Fibroblast of lung (primary cell): ENCODE data around the gene SENP8. TPM values are rescaled to one million over a fixed set of nuclear protein-coding genes. Genes with fewer than 3 reads are reported as not detected.

Experiments
- DNase-seq, 2 donors: peaks; one replicate each; pipeline versions ENCODE4 v3.0.0 to v3.0.0-alpha.2; 2010; ENCODE audit warnings: low read depth in 2 of 2
- H2AFZ ChIP-seq: 2 replicates; pipeline ENCODE4 v1.5.1; 2012; ENCODE audit warnings: low read length, control low read depth, inconsistent platforms
- H3K27ac ChIP-seq: 2 replicates; pipeline ENCODE4 v1.5.1; 2011; ENCODE audit warnings: low read length, control low read depth; ENCODE audit not compliant: insufficient read depth
- H3K27me3 ChIP-seq: 2 replicates; pipeline ENCODE4 v1.5.1; 2011; ENCODE audit warnings: mild to moderate bottlenecking, low read length; ENCODE audit not compliant: control insufficient read depth, insufficient read depth
- H3K36me3 ChIP-seq: 2 replicates; pipeline ENCODE4 v1.5.1; 2011; ENCODE audit warnings: low read length; ENCODE audit not compliant: control insufficient read depth, insufficient read depth
- H3K4me1 ChIP-seq: 2 replicates; pipeline ENCODE4 v1.5.1; 2011; ENCODE audit warnings: low read length; ENCODE audit not compliant: control insufficient read depth, insufficient read depth; ENCODE audit errors: extremely low read depth
- H3K4me2 ChIP-seq: 2 replicates; pipeline ENCODE4 v1.5.1; 2011; ENCODE audit warnings: low read length, control low read depth; ENCODE audit not compliant: insufficient read depth; ENCODE audit errors: extremely low read depth
- H3K4me3 ChIP-seq, 4 experiments: fragments of 200-600 bp in 1 of 4; sonication (generic) in 1 of 4; replicated peaks in 1 of 4; 2 replicates each; pipeline ENCODE4 v1.5.1; 2011 to 2016; ENCODE audit warnings: low read length in 4 of 4, low read depth in 3 of 4, mild to moderate bottlenecking in 3 of 4, control low read depth in 2 of 4, inconsistent platforms in 1 of 4, mixed read lengths in 1 of 4; ENCODE audit not compliant: insufficient read depth in 1 of 4; ENCODE audit errors: control extremely low read depth in 1 of 4
- H3K79me2 ChIP-seq: 2 replicates; pipeline ENCODE4 v1.5.1; 2012; ENCODE audit warnings: mild to moderate bottlenecking, low read length, inconsistent platforms; ENCODE audit not compliant: control insufficient read depth, insufficient read depth
- H3K9ac ChIP-seq: 2 replicates; pipeline ENCODE4 v1.5.1; 2011; ENCODE audit warnings: mild to moderate bottlenecking, low read length, control low read depth; ENCODE audit not compliant: insufficient read depth
- H3K9me3 ChIP-seq: 2 replicates; pipeline ENCODE4 v1.5.1; 2012; ENCODE audit warnings: low read depth, low read length; ENCODE audit not compliant: control insufficient read depth, insufficient read depth
- H4K20me1 ChIP-seq: 2 replicates; pipeline ENCODE4 v1.5.1; 2011; ENCODE audit warnings: low read length; ENCODE audit not compliant: control insufficient read depth, insufficient read depth; ENCODE audit errors: extremely low read depth
- CTCF ChIP-seq, 2 donors: IDR thresholded peaks in 1 of 2; conservative IDR thresholded peaks in 1 of 2; 1 replicate in 1 of 2; 2 replicates in 1 of 2; pipeline ENCODE4 v1.5.1; 2011 to 2012; ENCODE audit warnings: low read length in 2 of 2, control low read depth in 1 of 2, inconsistent platforms in 1 of 2, low read depth in 1 of 2, mild to moderate bottlenecking in 1 of 2
- EZH2 ChIP-seq: IDR thresholded peaks from 2 replicates; pipeline ENCODE4 v1.5.1; 2012; ENCODE audit warnings: low read length, control low read depth, mild to moderate bottlenecking; ENCODE audit errors: missing control alignments
- polyA minus RNA-seq: library from RNA; depleted of rRNA, polyadenylated mRNA; stranded (reverse); fragments of >200 nt; gene quantifications from 2 replicates; pipeline ENCODE4 v1.2.3, GENCODE V29; 2011; ENCODE audit warnings: low replicate concordance
- polyA plus RNA-seq, 2 donors: library from polyadenylated mRNA; depleted of rRNA in 1 of 2; stranded (reverse) in 1 of 2; unstranded in 1 of 2; fragments of >200 nt; gene quantifications; 2 replicates each; pipeline ENCODE4 v1.2.1, GENCODE V29; 2011 to 2012; ENCODE audit warnings: missing spikeins in 1 of 2
- total RNA-seq: library from RNA; depleted of rRNA; stranded (reverse); fragments of >200 nt; gene quantifications from 2 replicates; pipeline ENCODE4 v1.2.1, GENCODE V29; 2014

Gene SENP8
- total RNA-seq, result 2.6 and 3.0 TPM in 2 replicates
- 3.0 and 3.5 TPM in 2 replicates for polyA plus RNA-seq
- 2.3 and 2.6 TPM in 2 replicates for polyA plus RNA-seq (2012)
- 1.6 and 13.6 TPM in 2 replicates for polyA minus RNA-seq

GRCh38 chr15:72118017-72118978 is at the start of gene SENP8, which contains the start of gene MYO9A:
SENP8 (plus strand) TSS chr15:72118403; CDS start chr15:72139624, 21,221 bp downstream.
MYO9A (minus strand) TSS chr15:72118150; CDS start chr15:72046563, 71,587 bp downstream.
- H2AFZ ChIP-seq, result peak within 1 kb of the TSS; percentile 100
- H3K4me3 ChIP-seq, result peak within 1 kb of the TSS; percentile 90 to 92 (median 90)
- H3K9ac ChIP-seq, result peak within 1 kb of the TSS; percentile 95
- H3K9me3 ChIP-seq, result no peaks in the 10 kb centered on the region
- peak within 1 kb of the TSS; percentile 98 for H3K27ac ChIP-seq
- H3K27me3 ChIP-seq, result no peaks in the 10 kb centered on the region
- no peaks in the 10 kb centered on the region for H3K36me3 ChIP-seq
- H3K79me2 ChIP-seq, result peaks cover 33% of the 10 kb centered on the region
- no peaks in the 10 kb centered on the region for H4K20me1 ChIP-seq
- H3K4me2 ChIP-seq, result peak within 1 kb of the TSS; percentile 94
- DNase-seq, result peak; percentile 96 to 99
- TF ChIP-seq EZH2, result no peak
- no peak for TF ChIP-seq CTCF (conservative IDR thresholded peaks at IDR 0.05 in 1 of 2, IDR thresholded peaks at IDR 0.05 in 1 of 2; ENCODE audit: low read depth in 1 of 2, low read length in 2 of 2)
- H3K4me1 ChIP-seq, result peaks cover 2% of the 10 kb centered on the region

GRCh38 chr15:72068856-72069255 is 49.3 kb upstream of the SENP8 start:
- no peak overlapping the region for H3K27ac ChIP-seq
- H3K79me2 ChIP-seq, result peaks cover 4% of the 10 kb centered on the region
- no peaks in the 10 kb centered on the region for H3K36me3 ChIP-seq

More at GRCh38 chr15:72068856-72069255, 49.3 kb upstream of the SENP8 start:
- H2AFZ ChIP-seq, result no peak overlapping the region
- H3K9ac ChIP-seq, result no peak overlapping the region
- no peak for TF ChIP-seq CTCF (conservative IDR thresholded peaks at IDR 0.05 in 1 of 2, IDR thresholded peaks at IDR 0.05 in 1 of 2; ENCODE audit: low read depth in 1 of 2, low read length in 2 of 2)
- no peaks in the 10 kb centered on the region for H3K4me1 ChIP-seq
- no peaks in the 10 kb centered on the region for H3K27me3 ChIP-seq
- DNase-seq, result no peak
- no peaks in the 10 kb centered on the region for H4K20me1 ChIP-seq
- H3K4me2 ChIP-seq, result no peak overlapping the region
- no peaks in the 10 kb centered on the region for H3K9me3 ChIP-seq
- no peak overlapping the region for H3K4me3 ChIP-seq
